ENCODE results near the gene NPAP1. TPM values are rescaled to one million over a fixed set of nuclear protein-coding genes. Genes with fewer than 3 reads are reported as not detected.

The NPAP1 gene
- total and polyA plus RNA-seq, 4 donors, result 0.08 TPM; not detected in 3

GRCh38 chr15:24684313-24684712, 8.7 kb downstream of the NPAP1 start:
- Histone ChIP-seq H3K4me3 (ENCODE audit: low read depth in 1 of 3, low read length in 3 of 3) (no peak overlapping the region), H3K9ac (ENCODE audit: low read depth in 1 of 2, low read length in 2 of 2) (no peak overlapping the region), H3K9me3 (ENCODE audit: control insufficient read depth in 4 of 4, low read length in 3 of 4) (peaks cover 0 to 1% (median 0%) of the 10 kb centered on the region in 4 donors), H3K4me1 (ENCODE audit: control insufficient read depth in 4 of 4, insufficient read depth in 4 of 4, low read length in 3 of 4) (no peaks in the 10 kb centered on the region), H3K36me3 (ENCODE audit: control insufficient read depth in 4 of 4, insufficient read depth in 3 of 4, low read depth in 1 of 4, low read length in 3 of 4) (no peaks in the 10 kb centered on the region), H3K27ac (ENCODE audit: low read depth in 1 of 2, low read length in 2 of 2) (no peak overlapping the region), H3K27me3 (ENCODE audit: control insufficient read depth in 4 of 4, insufficient read depth in 4 of 4, low read length in 3 of 4) (no peaks in the 10 kb centered on the region)
- TF ChIP-seq RAD21 (IDR thresholded peaks at IDR 0.05), result no peak
- TF ChIP-seq JUND (IDR thresholded peaks at IDR 0.05), result no peak
- DNase-seq (ENCODE audit: low spot score), result no peak
- 64% methylated on average over 1 of the region's 1 CpG for WGBS

GRCh38 chr15:24696201-24696600, 20.6 kb downstream of the NPAP1 start:
- no peaks in the 10 kb centered on the region for H3K36me3 ChIP-seq (ENCODE audit: control insufficient read depth in 4 of 4, insufficient read depth in 3 of 4, low read depth in 1 of 4, low read length in 3 of 4)
- WGBS, result 61% methylated on average over 3 of the region's 3 CpGs
- H3K9me3 ChIP-seq (ENCODE audit: control insufficient read depth in 4 of 4, low read length in 3 of 4), result peaks cover 0 to 4% (median 2%) of the 10 kb centered on the region in 4 donors
- H3K27me3 ChIP-seq (ENCODE audit: control insufficient read depth in 4 of 4, insufficient read depth in 4 of 4, low read length in 3 of 4), result peaks cover 0 to 4% (median 0%) of the 10 kb centered on the region in 4 donors
- no peaks in the 10 kb centered on the region for H3K4me1 ChIP-seq (ENCODE audit: control insufficient read depth in 4 of 4, insufficient read depth in 4 of 4, low read length in 3 of 4)
- H3K4me3 ChIP-seq (ENCODE audit: low read depth in 1 of 3, low read length in 3 of 3), result no peak overlapping the region
- no peak for TF ChIP-seq FOXA2 (IDR thresholded peaks at IDR 0.05)
- TF ChIP-seq YY1 (IDR thresholded peaks at IDR 0.05), result no peak
- no peak for TF ChIP-seq RAD21 (IDR thresholded peaks at IDR 0.05)
- TF ChIP-seq MAX (IDR thresholded peaks at IDR 0.05), result no peak
- no peak for TF ChIP-seq TAF1 (conservative IDR thresholded peaks at IDR 0.05)
- no peak for TF ChIP-seq GABPA (IDR thresholded peaks at IDR 0.05 in 1 of 2, conservative IDR thresholded peaks at IDR 0.05 in 1 of 2)
- no peak for TF ChIP-seq HNF4A (conservative IDR thresholded peaks at IDR 0.05)
- TF ChIP-seq ATF3 (IDR thresholded peaks at IDR 0.05), result no peak
- no peak for TF ChIP-seq FOXA1 (IDR thresholded peaks at IDR 0.05)
- TF ChIP-seq NR2F2 (IDR thresholded peaks at IDR 0.05), result no peak
- no peak for TF ChIP-seq EGR1 (IDR thresholded peaks at IDR 0.05; ENCODE audit: low read depth in 2 of 2)
- no peak for TF ChIP-seq CTCF (IDR thresholded peaks at IDR 0.05; ENCODE audit: low read depth, low read length, missing input control)
- no peak for TF ChIP-seq ZBTB33 (IDR thresholded peaks at IDR 0.05)
- no peak overlapping the region for H3K9ac ChIP-seq (ENCODE audit: low read depth in 1 of 2, low read length in 2 of 2)
- H3K27ac ChIP-seq (ENCODE audit: low read depth in 1 of 2, low read length in 2 of 2), result no peak overlapping the region
- DNase-seq (ENCODE audit: low spot score), result no peak

GRCh38 chr15:24696842-24697241, 21.3 kb downstream of the NPAP1 start:
- Histone ChIP-seq H3K36me3 (ENCODE audit: control insufficient read depth in 4 of 4, insufficient read depth in 3 of 4, low read depth in 1 of 4, low read length in 3 of 4) (no peaks in the 10 kb centered on the region), H3K27ac (ENCODE audit: low read depth in 1 of 2, low read length in 2 of 2) (no peak overlapping the region), H3K4me1 (ENCODE audit: control insufficient read depth in 4 of 4, insufficient read depth in 4 of 4, low read length in 3 of 4) (no peaks in the 10 kb centered on the region), H3K9ac (ENCODE audit: low read depth in 1 of 2, low read length in 2 of 2) (no peak overlapping the region), H3K27me3 (ENCODE audit: control insufficient read depth in 4 of 4, insufficient read depth in 4 of 4, low read length in 3 of 4) (peaks cover 0 to 4% (median 0%) of the 10 kb centered on the region in 4 donors), H3K4me3 (ENCODE audit: low read depth in 1 of 3, low read length in 3 of 3) (no peak overlapping the region), H3K9me3 (ENCODE audit: control insufficient read depth in 4 of 4, low read length in 3 of 4) (peaks cover 0 to 4% (median 0%) of the 10 kb centered on the region in 4 donors)
- no peak for DNase-seq (ENCODE audit: low spot score)
- WGBS, result 61% methylated on average over 9 of the region's 9 CpGs
- TF ChIP-seq MAX (IDR thresholded peaks at IDR 0.05), result no peak
- no peak for TF ChIP-seq ZBTB33 (IDR thresholded peaks at IDR 0.05)
- TF ChIP-seq RAD21 (IDR thresholded peaks at IDR 0.05), result no peak
- TF ChIP-seq YY1 (IDR thresholded peaks at IDR 0.05), result no peak
- no peak for TF ChIP-seq SP1 (IDR thresholded peaks at IDR 0.05)
- TF ChIP-seq JUND (IDR thresholded peaks at IDR 0.05), result no peak
- TF ChIP-seq FOXA2 (IDR thresholded peaks at IDR 0.05), result no peak
- no peak for TF ChIP-seq FOXA1 (IDR thresholded peaks at IDR 0.05)
- no peak for TF ChIP-seq REST (IDR thresholded peaks at IDR 0.05)
- TF ChIP-seq HNF4A (conservative IDR thresholded peaks at IDR 0.05), result no peak
- no peak for TF ChIP-seq TAF1 (conservative IDR thresholded peaks at IDR 0.05)

All from liver (tissue), 9 donors.